Measurements from ENCODE around the gene GGCX. TPM values are rescaled to one million over a fixed set of nuclear protein-coding genes. Genes with fewer than 3 reads are reported as not detected.

Gene GGCX
- total and polyA plus RNA-seq, 2 experiments from 2014 or later, result 24.3 to 32.0 TPM

- H3K36me3 ChIP-seq, result no peaks in the 10 kb centered on the region
- no peak overlapping the region for H3K27ac ChIP-seq
- no peak overlapping the region for H3K4me3 ChIP-seq
- peaks cover 11% of the 10 kb centered on the region for H3K4me1 ChIP-seq (ENCODE audit: low read depth)
- DNase-seq (ENCODE audit: low read depth in 1 of 2, low spot score in 1 of 2), result no peak
- no peaks in the 10 kb centered on the region for H3K9me3 ChIP-seq (ENCODE audit: low read depth)
- TF ChIP-seq, protein P1, sequence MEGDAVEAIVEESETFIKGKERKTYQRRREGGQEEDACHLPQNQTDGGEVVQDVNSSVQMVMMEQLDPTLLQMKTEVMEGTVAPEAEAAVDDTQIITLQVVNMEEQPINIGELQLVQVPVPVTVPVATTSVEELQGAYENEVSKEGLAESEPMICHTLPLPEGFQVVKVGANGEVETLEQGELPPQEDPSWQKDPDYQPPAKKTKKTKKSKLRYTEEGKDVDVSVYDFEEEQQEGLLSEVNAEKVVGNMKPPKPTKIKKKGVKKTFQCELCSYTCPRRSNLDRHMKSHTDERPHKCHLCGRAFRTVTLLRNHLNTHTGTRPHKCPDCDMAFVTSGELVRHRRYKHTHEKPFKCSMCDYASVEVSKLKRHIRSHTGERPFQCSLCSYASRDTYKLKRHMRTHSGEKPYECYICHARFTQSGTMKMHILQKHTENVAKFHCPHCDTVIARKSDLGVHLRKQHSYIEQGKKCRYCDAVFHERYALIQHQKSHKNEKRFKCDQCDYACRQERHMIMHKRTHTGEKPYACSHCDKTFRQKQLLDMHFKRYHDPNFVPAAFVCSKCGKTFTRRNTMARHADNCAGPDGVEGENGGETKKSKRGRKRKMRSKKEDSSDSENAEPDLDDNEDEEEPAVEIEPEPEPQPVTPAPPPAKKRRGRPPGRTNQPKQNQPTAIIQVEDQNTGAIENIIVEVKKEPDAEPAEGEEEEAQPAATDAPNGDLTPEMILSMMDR (IDR thresholded peaks at IDR 0.05; ENCODE audit: low read depth, low read length), result no peak
- no peaks in the 10 kb centered on the region for H3K27me3 ChIP-seq
These were observed 38.9 kb upstream of the GGCX start for GRCh38 chr2:85600235-85600575.

DNA sequence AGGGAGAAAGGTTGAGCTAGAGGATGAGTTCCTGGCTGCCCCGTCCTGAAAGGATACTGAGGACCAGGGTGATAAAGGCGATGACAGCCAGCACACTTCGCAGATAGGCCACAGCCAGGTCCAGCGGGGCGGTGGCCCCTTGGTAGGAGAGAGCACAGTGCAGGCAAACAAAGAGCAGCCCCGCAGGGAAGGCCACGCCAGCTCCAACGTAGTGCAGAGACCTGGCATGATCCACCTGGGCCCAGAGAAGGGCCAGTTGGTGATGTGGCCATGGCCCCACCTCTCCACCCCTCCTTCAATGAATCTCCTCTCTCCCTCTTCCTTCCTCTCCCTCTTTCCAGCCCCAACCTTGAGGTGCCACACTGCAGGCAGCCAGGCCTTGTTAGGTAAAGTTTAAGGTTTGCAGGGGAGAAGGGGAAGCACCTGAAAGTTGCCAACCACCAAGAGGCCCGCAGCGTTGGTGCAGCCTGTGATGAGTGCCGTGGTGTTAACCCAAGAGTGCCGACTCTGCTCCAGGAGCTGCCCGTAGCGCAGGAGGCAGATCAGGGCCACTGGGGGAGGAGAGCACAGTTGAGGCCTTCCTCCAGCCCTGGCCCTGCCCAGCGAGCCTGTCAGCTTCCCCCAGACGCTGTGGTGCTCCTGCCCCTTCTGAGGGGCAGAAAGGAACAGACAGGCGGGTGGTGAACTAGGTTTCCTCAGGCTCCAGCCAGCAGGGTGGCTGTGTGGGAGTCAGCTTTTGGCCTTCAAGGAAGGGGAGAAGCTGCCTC is 38.4 kb upstream of the GGCX start:
- TF ChIP-seq, protein P1 (IDR thresholded peaks at IDR 0.05; ENCODE audit: low read depth, low read length), result no peak
- H3K36me3 ChIP-seq, result no peaks in the 10 kb centered on the region
- no peak overlapping the region for H3K27ac ChIP-seq
- H3K4me1 ChIP-seq (ENCODE audit: low read depth), result peaks cover 10% of the 10 kb centered on the region
- no peaks in the 10 kb centered on the region for H3K27me3 ChIP-seq
- H3K9me3 ChIP-seq (ENCODE audit: low read depth), result no peaks in the 10 kb centered on the region
- DNase-seq (ENCODE audit: low read depth in 1 of 2, low spot score in 1 of 2), result no peak
- H3K4me3 ChIP-seq, result no peak overlapping the region

DNA sequence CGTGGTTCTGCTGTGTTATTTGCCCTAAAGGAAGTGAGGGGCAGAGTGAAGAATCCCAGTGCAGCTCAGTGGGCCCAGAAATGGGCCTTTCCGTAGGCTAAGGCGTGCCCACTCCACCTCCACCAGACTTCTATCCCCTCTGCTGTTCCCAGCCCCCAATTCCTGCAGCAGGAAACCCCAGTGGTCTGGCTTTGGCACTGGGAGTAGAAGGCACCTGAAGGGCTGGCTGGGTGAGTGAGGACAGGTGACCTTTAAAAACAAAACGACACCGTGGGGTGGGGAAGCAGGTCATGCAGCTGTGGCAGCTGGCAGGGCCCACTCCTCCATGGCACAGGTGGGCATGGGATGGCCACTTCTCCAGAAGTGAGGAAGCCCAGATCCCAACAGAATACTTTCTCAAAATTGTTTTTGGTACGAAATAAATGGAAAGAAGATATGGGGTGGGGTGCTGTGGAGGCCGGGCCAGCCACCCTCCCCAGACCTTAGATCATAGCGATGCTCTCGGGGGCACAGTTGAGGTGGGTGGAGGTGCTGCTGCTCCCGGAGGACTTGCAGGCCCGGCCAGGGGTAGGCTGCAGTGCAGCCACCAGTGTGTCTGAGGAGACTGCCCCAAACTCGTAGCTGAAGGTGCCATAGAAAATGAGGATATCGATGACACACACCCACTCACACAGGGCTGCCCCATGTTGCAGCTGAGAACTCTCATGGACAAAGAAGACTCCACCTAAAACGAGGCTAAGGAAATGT is 37.5 kb upstream of the GGCX start:
- no peaks in the 10 kb centered on the region for H3K36me3 ChIP-seq
- TF ChIP-seq, protein P1 (IDR thresholded peaks at IDR 0.05; ENCODE audit: low read depth, low read length), result no peak
- H3K4me3 ChIP-seq, result no peak overlapping the region
- no peak for DNase-seq (ENCODE audit: low read depth in 1 of 2, low spot score in 1 of 2)
- no peaks in the 10 kb centered on the region for H3K9me3 ChIP-seq (ENCODE audit: low read depth)
- peaks cover 16% of the 10 kb centered on the region for H3K4me1 ChIP-seq (ENCODE audit: low read depth)
- no peaks in the 10 kb centered on the region for H3K27me3 ChIP-seq
- no peak overlapping the region for H3K27ac ChIP-seq

DNA sequence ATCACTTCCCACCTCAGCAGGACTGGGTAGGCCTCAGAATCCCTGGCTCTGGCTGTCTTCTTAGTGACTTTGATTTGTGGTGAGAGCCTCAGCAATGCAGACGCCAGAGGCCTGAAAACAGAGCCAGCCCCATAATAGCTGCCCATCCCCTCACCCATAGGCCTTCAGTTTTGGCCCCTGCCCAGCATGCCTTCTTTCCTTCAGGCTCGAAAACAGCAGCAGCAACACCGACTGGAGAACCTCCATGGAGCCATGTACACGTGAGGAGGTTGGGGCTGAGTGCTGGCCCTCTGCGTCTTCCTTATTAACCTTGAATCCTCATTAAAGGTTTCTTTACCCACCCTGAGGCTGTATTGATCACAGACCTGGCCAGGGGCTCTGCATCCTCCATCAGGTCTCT is 35.9 kb upstream of the GGCX start:
- H3K4me1 ChIP-seq (ENCODE audit: low read depth), result peaks cover 16% of the 10 kb centered on the region
- no peaks in the 10 kb centered on the region for H3K36me3 ChIP-seq
- peak overlapping the region; percentile 33 for H3K27ac ChIP-seq
- DNase-seq (ENCODE audit: low read depth in 1 of 2, low spot score in 1 of 2), result no peak
- TF ChIP-seq, protein P1 (IDR thresholded peaks at IDR 0.05; ENCODE audit: low read depth, low read length), result no peak
- H3K9me3 ChIP-seq (ENCODE audit: low read depth), result no peaks in the 10 kb centered on the region
- no peaks in the 10 kb centered on the region for H3K27me3 ChIP-seq
- H3K4me3 ChIP-seq, result no peak overlapping the region

DNA sequence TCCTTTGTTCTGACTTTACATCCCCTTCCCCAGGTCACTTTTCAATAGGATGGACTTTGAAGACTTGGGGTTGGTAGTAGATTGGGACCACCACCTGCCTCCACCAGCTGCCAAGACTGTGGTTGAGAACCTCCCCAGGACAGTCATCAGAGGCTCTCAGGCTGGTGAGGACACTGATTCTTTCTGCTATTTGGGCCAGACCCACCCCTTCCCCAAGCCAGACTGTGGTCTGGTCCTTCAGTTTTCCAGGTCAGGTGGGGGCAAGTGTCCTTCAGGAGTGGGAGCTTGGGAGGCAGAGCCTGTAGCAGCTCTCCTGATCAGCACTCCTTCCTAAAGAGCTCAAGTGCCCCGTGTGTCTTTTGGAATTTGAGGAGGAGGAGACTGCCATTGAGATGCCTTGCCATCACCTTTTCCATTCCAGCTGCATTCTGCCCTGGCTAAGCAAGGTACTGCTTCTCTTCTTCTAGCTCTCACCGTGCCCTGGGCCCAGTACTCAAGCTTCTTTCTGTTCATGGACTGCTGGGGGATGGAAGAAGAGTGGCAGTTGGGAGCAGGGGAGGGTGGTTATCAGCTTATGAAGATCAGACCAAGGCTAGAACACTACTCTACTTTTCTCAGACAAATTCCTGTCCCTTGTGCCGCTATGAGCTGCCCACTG is 35.3 kb upstream of the GGCX start:
- Histone ChIP-seq H3K9me3 (ENCODE audit: low read depth) (no peaks in the 10 kb centered on the region), H3K4me3 (peak overlapping the region; percentile 74), H3K36me3 (no peaks in the 10 kb centered on the region)

More for the DNA sequence above, 35.3 kb upstream of the GGCX start:
- H3K27ac ChIP-seq, result peak overlapping the region; percentile 33
- TF ChIP-seq, protein P1 (IDR thresholded peaks at IDR 0.05; ENCODE audit: low read depth, low read length), result no peak
- no peak for DNase-seq (ENCODE audit: low read depth in 1 of 2, low spot score in 1 of 2)
- peaks cover 16% of the 10 kb centered on the region for H3K4me1 ChIP-seq (ENCODE audit: low read depth)
- H3K27me3 ChIP-seq, result no peaks in the 10 kb centered on the region
